Suppressor macrophage (primary cell): ENCODE data around the gene PKNOX2.
A peak's percentile ranks its signal among the peaks of the same experiment; 100 is the strongest.

Experiments used
- DNase-seq, 4 experiments: peaks; one replicate each; pipeline ENCODE4 v3.0.0-alpha.2; 2020 to 2022
- total RNA-seq, 17 experiments: gene quantifications; one replicate each; lab custom pipeline; 2026; ENCODE audit warnings: mixed read lengths in 6 of 17, inconsistent platforms in 3 of 17; lab: John Stamatoyannopoulos, UW

PKNOX2 gene
- 0 to 4.1 (median 0) reads per million in 17 experiments for total RNA-seq

- DNase-seq, result peak; percentile 50 to 81 (median 62)
Observed at GRCh38 chr11:125164422-125165110, at the start of gene PKNOX2. TSS of gene PKNOX2 (plus strand) at chr11:125164751. CDS start at chr11:125351306, 186,555 bp downstream.

DNA sequence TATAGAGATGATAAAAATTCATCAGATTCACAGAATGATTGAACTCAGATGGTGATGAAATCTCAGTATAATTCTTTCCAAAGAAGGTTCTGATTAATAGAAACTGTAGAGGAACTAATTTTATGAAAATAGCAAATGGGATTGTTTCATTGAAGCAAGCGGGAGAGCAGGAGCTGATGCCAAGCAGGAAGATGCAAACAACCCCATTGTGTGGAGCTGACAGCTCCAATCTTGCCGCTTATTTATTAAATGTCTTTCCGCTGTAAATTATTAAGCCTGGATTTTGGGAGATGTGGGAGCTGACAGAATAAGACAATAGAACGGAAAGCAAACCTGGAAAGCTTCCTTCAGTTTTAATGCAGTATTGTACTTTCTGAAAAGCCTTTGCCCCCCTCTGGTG is 47.1 kb upstream of the PKNOX2 start:
- no peak for DNase-seq

- DNase-seq, result no peak
Observed at GRCh38 chr11:125123194-125123946, 41.2 kb upstream of the PKNOX2 start.

- peak; percentile 58 to 78 (median 71) for DNase-seq
Observed at GRCh38 chr11:125123947-125124617, 40.5 kb upstream of the PKNOX2 start.

GRCh38 chr11:125124618-125124992 is 39.9 kb upstream of the PKNOX2 start:
- DNase-seq, result peak; percentile 32 to 83 (median 64)

DNA sequence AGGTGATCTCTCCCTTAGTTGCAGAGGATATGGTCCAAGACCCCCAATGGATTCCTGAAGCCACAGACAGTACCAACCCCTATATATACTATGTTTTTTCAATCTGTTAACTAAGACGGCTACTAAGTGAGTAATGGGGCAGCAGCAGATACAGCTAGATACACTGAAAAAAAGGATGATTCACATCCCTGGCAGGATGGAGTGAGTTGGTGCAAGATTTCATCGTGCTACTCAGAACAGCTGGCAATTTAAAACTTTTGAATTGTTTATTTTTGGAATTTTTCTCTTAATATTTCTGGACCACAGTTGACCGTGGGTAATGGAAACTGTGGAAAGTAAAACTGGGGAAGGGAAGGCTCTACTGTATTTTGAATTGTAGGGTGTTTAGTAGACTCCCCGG is 36.1 kb upstream of the PKNOX2 start:
- no peak for DNase-seq

DNA sequence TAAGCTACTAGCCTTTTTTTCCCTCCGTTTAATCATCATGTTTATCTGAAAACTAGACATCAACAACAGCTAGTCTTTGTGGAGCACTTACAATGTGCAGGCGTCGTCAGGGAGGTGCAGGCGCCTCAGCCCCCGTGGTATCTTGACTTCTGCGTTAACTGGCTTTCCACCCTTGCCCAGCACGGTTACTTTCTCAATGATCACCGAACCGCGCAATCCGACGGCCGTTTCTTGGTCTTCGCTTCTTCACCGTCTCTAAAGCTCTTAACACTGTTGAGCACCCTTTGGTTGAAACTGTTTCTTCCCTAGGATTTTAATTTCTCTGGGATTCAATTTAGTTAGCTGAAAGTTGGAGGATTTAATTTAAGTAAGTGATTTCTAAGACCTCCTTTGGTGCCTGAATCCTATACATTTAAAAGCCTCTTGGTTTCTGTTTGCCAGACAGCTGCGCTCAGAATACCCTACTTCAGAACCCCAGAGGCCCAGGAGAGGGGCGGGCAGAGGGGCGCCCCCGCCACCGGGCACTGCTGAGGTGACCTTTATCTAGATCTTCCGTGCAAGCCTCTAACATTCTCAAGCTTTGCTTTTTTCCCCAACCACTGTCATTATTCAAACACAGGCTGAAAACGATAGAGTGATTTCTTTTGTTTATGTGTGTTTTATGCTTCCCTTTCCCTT is 35.1 kb upstream of the PKNOX2 start:
- DNase-seq, result no peak

GRCh38 chr11:125132071-125132470 is 32.5 kb upstream of the PKNOX2 start:
- DNase-seq, result no peak

GRCh38 chr11:125132596-125132995 is 32.0 kb upstream of the PKNOX2 start:
- no peak for DNase-seq

GRCh38 chr11:125136001-125136400 is 28.6 kb upstream of the PKNOX2 start:
- DNase-seq, result peak; percentile 24 to 67 (median 54)

GRCh38 chr11:125138966-125139365 is 25.6 kb upstream of the PKNOX2 start:
- no peak for DNase-seq

GRCh38 chr11:125139778-125140177 is 24.8 kb upstream of the PKNOX2 start:
- DNase-seq, result no peak

- no peak for DNase-seq
Observed at GRCh38 chr11:125140233-125140632, 24.3 kb upstream of the PKNOX2 start.

GRCh38 chr11:125141178-125141577 is 23.4 kb upstream of the PKNOX2 start:
- no peak for DNase-seq

DNA sequence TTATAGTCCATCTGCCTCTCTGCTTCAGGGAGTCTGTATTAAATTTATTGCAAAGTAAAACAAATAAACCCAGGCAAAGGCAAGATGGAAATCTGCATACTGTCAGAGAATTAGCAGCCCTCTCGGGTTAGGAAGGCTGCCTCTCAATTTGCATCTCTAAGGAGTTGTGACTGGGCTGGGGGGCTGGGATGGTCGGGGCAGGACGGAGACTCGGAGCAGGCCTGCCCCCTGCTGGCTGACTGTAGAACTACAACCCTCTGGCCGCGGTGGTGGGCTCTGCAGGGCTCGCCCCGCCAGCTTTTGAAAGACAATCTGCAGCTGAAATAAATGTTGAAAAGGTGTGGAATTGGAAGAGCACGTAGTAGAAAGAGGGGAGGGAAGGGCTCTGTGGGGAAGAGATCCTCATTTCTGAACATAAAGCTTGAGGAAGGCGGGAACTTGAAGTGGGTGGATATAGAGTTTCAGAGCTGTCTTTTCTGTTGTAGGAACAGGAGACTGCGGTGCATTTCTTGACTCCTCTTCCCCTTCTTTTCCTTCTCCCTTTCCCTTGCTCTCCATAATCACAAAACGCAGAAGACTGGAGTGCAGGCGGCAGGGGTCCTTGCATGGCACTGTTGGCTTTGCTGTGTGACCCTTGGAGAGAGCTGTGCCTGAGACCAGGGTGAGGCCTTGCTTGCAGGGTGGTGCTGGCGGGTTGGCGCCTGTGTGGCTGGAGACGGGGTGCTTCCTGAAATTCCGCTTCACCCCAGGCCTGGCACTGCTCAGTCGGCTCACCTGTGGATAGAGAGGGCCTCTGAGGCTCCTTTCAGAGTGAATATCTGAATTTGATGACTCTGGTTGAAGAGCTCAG is 22.6 kb upstream of the PKNOX2 start:
- peak; percentile 43 to 69 (median 67) for DNase-seq

DNA sequence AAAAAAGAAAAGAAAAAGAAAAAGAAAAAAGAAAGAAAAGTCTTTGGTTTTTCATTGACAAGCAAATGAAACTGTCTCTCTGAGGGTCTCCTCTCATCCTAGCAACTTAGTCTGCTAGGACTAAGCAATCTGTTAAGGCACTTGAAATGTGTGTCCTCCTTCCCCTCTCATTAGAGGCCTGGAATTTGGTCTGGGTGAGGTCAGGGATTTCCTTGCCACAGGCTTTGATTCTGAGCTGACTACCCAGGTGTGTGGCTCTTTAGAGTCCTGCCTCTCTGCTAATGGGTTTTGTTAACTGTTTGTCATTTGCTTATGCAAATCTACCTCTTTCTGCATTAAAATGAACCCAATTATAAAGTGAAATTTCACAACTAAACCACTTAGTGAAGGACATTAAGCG is 18.3 kb upstream of the PKNOX2 start:
- DNase-seq, result no peak

GRCh38 chr11:125147280-125147679 is 17.3 kb upstream of the PKNOX2 start:
- DNase-seq, result no peak

- no peak for DNase-seq
Observed at GRCh38 chr11:125148011-125148410, 16.5 kb upstream of the PKNOX2 start.

DNA sequence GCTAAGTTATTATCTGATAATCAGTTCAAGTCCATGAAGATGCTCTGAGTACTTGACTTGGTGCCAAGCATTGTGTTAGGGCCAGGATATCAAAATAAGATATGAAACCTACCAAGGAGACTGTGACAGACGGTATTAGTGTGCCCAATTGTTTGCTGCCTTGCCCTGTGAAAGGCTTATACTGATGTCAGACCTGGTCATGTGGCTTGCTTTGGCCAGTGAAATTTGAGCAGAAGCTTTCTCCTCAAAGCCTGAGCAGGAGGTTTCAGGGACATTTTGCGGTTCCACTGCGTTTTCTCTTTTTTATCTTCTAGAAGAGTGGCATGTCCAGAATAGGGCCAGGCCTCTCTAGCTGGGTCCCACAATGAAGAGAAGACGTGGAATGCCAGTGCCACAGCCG is 15.8 kb upstream of the PKNOX2 start:
- DNase-seq, result no peak

DNA sequence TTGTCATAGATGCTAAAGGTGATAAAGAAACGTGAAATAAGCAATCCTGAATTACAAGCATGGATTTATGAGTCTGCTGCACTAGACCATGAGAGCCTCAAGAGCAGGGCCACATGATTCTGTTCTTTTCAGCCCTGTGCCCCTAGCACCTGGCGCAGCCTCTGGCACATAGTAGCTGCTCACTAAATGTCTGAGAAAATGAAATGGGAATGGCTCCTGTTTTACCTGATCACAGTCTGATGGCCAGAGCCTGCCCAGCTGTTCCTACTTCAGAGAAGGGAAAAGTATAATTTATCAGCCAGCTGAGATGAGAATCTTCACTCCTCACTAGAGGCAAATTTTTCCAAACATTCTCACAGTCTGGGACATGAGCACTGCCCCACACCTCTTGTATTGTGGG is 10.7 kb upstream of the PKNOX2 start:
- DNase-seq, result no peak

- DNase-seq, result no peak
Observed at GRCh38 chr11:125154378-125155099, 10.0 kb upstream of the PKNOX2 start.
